ENCODE data around the gene RBP7.

- TF ChIP-seq CTCF (optimal IDR thresholded peaks at IDR 0.05 in 1 of 3, IDR thresholded peaks at IDR 0.05 in 1 of 3, conservative IDR thresholded peaks at IDR 0.05 in 1 of 3; ENCODE audit: extremely low read depth in 1 of 3, insufficient read depth in 2 of 3, low read length in 3 of 3) (no peak), EZH2 (IDR thresholded peaks at IDR 0.05; ENCODE audit: low read length) (no peak)
These were observed 39.3 kb upstream of the RBP7 start for GRCh38 chr1:9957726-9958125.
